Measurements from ENCODE around the gene ZNRF3.

DNA sequence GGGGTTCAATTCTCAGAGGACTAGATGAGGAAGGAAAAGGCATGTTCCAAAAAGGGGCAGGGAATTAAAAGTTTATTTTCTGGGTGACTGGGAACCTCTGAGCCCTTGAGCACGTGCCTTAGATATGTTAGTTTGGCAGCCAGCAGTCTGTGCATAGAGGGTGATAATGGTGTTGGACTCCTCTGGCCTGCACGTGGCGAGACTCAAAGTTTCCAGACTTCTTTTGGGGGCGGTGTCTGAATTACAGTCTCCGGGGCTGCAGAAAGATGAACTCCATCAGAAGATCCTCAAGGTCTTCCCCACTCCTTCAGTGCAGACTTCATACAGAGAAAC is 861 bp upstream of the ZNRF3 start:
- TF ChIP-seq, protein P1, sequence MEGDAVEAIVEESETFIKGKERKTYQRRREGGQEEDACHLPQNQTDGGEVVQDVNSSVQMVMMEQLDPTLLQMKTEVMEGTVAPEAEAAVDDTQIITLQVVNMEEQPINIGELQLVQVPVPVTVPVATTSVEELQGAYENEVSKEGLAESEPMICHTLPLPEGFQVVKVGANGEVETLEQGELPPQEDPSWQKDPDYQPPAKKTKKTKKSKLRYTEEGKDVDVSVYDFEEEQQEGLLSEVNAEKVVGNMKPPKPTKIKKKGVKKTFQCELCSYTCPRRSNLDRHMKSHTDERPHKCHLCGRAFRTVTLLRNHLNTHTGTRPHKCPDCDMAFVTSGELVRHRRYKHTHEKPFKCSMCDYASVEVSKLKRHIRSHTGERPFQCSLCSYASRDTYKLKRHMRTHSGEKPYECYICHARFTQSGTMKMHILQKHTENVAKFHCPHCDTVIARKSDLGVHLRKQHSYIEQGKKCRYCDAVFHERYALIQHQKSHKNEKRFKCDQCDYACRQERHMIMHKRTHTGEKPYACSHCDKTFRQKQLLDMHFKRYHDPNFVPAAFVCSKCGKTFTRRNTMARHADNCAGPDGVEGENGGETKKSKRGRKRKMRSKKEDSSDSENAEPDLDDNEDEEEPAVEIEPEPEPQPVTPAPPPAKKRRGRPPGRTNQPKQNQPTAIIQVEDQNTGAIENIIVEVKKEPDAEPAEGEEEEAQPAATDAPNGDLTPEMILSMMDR (IDR thresholded peaks at IDR 0.05), result no peak
- TF ChIP-seq POLR2A (IDR thresholded peaks at IDR 0.05), result no peak
